SK-MEL-5 (cell line): ENCODE measurements around the gene PCDHGA1. TPM values are rescaled to one million over a fixed set of nuclear protein-coding genes. Genes with fewer than 3 reads are reported as not detected.
A peak's percentile ranks its signal among the peaks of the same experiment; 100 is the strongest.

Experiments
- DNase-seq: peaks from one replicate; pipeline ENCODE4 v3.0.0-alpha.2; 2016; ENCODE audit warnings: low read depth, low spot score
- in situ Hi-C: cut with HindIII; loops from 2 replicates; pipeline ENCODE4 v1.10.0; 2016; ENCODE audit warnings: low sequenced_read_pairs, high pct_unique_total_duplicates, low pct_unique_long_range_greater_than_20kb
- total RNA-seq: library from RNA; depleted of rRNA; stranded (reverse); fragments of >200 nt; shearing (Covaris generic); gene quantifications from 2 replicates; pipeline ENCODE4 v1.2.3, GENCODE V29; 2014

The PCDHGA1 gene
- total RNA-seq, 1 experiment from 2014 or later: 0.63 TPM

- in situ Hi-C loops: no loop called here
- peak; percentile 72 for DNase-seq
Observed at GRCh38 chr5:141512390-141512910, 182.1 kb downstream of the PCDHGA1 start.

- peak; percentile 25 for DNase-seq
- in situ Hi-C loops: no loop called here
Observed at GRCh38 chr5:141512911-141513626, 182.8 kb downstream of the PCDHGA1 start.

GRCh38 chr5:141513627-141514329, 183.5 kb downstream of the PCDHGA1 start:
- no peak for DNase-seq
- in situ Hi-C loops: no loop called here

- DNase-seq: no peak
- in situ Hi-C loops: no loop called here
Observed at GRCh38 chr5:141514330-141515133, 184.2 kb downstream of the PCDHGA1 start.

GRCh38 chr5:141515141-141515540, 184.8 kb downstream of the PCDHGA1 start:
- DNase-seq: no peak
- in situ Hi-C loops: no loop called here

GRCh38 chr5:141515946-141516671, 185.8 kb downstream of the PCDHGA1 start:
- in situ Hi-C loops: no loop called here
- no peak for DNase-seq

- no peak for DNase-seq
- in situ Hi-C loops: no loop called here
Observed at GRCh38 chr5:141516672-141517025, 186.3 kb downstream of the PCDHGA1 start.

- DNase-seq: no peak
- in situ Hi-C loops: no loop called here
Observed at GRCh38 chr5:141517312-141517711, 187.0 kb downstream of the PCDHGA1 start.

GRCh38 chr5:141517880-141518617, 187.7 kb downstream of the PCDHGA1 start:
- in situ Hi-C loops: no loop called here
- no peak for DNase-seq

- DNase-seq: no peak
Observed at GRCh38 chr5:141518618-141519015, 188.3 kb downstream of the PCDHGA1 start.

GRCh38 chr5:141519605-141520565, 189.6 kb downstream of the PCDHGA1 start:
- DNase-seq: peak; percentile 26
- in situ Hi-C loops: no loop called here

More at GRCh38 chr5:141518618-141519015, 188.3 kb downstream of the PCDHGA1 start:
- in situ Hi-C loops: no loop called here

- in situ Hi-C loops: no loop called here
- peak; percentile 100 for DNase-seq
Observed at GRCh38 chr5:141521244-141521781, 191.0 kb downstream of the PCDHGA1 start.

GRCh38 chr5:141522301-141522700, 192.0 kb downstream of the PCDHGA1 start:
- no peak for DNase-seq
- in situ Hi-C loops: no loop called here

- in situ Hi-C loops: no loop called here
- DNase-seq: no peak
Observed at GRCh38 chr5:141523991-141524390, 193.7 kb downstream of the PCDHGA1 start.

GRCh38 chr5:141524604-141525597, 194.6 kb downstream of the PCDHGA1 start:
- peak; percentile 99 for DNase-seq
- in situ Hi-C loops: no loop called here
